NCI-H1105 (cell line): ENCODE measurements around the gene RNF215.

ENCODE experiments used
- DNase-seq: peaks from one replicate; lab custom pipeline; 2025; lab: John Stamatoyannopoulos, UW

RNF215 gene

DNA sequence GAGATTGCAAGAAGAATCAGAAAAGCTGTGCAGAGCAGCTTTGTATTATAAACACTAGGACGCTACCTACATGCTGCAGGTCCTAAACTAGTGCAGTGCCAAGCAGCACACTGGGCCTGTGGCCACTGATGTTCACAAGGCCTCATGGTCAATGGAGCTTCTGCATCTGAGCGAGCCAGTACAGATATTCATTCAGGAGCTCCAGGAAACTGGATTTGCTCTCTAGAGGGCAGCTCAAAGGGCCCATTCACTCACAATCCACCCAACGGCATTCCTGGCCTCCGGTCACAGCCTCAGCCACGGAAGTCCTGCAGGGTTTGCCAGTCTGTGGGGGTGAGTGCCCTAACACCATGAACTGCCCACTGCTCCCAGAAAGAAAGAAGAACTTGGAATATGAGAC, 54.7 kb downstream of the RNF215 start:
- no peak for DNase-seq
